Astrocyte (in vitro differentiated cells and primary cell): ENCODE measurements around the gene ABCA3. TPM values are rescaled to one million over a fixed set of nuclear protein-coding genes. Genes with fewer than 3 reads are reported as not detected.

ENCODE experiments used
- DNase-seq: peaks from one replicate; pipeline ENCODE4 v3.0.0-alpha.2; 2010; ENCODE audit warnings: low read depth
- FAIRE-seq: peaks from 2 replicates; lab custom pipeline; 2011; peaks lifted over from hg19 to GRCh38; lab: Jason Lieb, UNC
- H2AFZ ChIP-seq: 2 replicates; pipeline ENCODE4 v1.6.0; 2012; ENCODE audit warnings: low read depth, low read length, inconsistent platforms
- H3K27ac ChIP-seq: 2 replicates; pipeline ENCODE4 v1.5.1; 2011; ENCODE audit warnings: low read depth, low read length, inconsistent platforms
- H3K27me3 ChIP-seq: 2 replicates; pipeline ENCODE4 v1.6.0; 2011; ENCODE audit warnings: low read length, inconsistent platforms; ENCODE audit not compliant: insufficient read depth
- H3K36me3 ChIP-seq: 2 replicates; pipeline ENCODE4 v1.5.1; 2011; ENCODE audit warnings: low read length, inconsistent platforms; ENCODE audit not compliant: insufficient read depth
- H3K4me1 ChIP-seq: 2 replicates; pipeline ENCODE4 v1.5.1; 2011; ENCODE audit warnings: low read length, inconsistent platforms; ENCODE audit not compliant: insufficient read depth
- H3K4me2 ChIP-seq: 2 replicates; pipeline ENCODE4 v1.6.0; 2012; ENCODE audit warnings: low read length, inconsistent platforms
- H3K4me3 ChIP-seq: 2 replicates; pipeline ENCODE4 v1.5.1; 2011; ENCODE audit warnings: low read depth, mild to moderate bottlenecking, low read length, inconsistent platforms; ENCODE audit not compliant: insufficient read depth
- H3K79me2 ChIP-seq: 2 replicates; pipeline ENCODE4 v1.6.0; 2012; ENCODE audit warnings: mild to moderate bottlenecking, low read length, inconsistent platforms; ENCODE audit not compliant: insufficient read depth
- H3K9ac ChIP-seq: 2 replicates; pipeline ENCODE4 v1.6.0; 2012; ENCODE audit warnings: mild to moderate bottlenecking, low read length, inconsistent platforms
- H3K9me3 ChIP-seq: 2 replicates; pipeline ENCODE4 v1.5.1; 2012; ENCODE audit warnings: low read depth, mild to moderate bottlenecking, low read length, inconsistent platforms; ENCODE audit not compliant: insufficient read depth
- H4K20me1 ChIP-seq: 2 replicates; pipeline ENCODE4 v1.6.0; 2012; ENCODE audit warnings: low read length, inconsistent platforms; ENCODE audit not compliant: insufficient read depth
- H3K27ac Mint-ChIP-seq: one replicate; pipeline ENCODE4 v1.8.0; 2021; ENCODE audit warnings: mild to moderate bottlenecking, mixed read lengths; ENCODE audit not compliant: unreplicated experiment
- H3K27me3 Mint-ChIP-seq: one replicate; pipeline ENCODE4 v1.8.0; 2021; ENCODE audit warnings: low read depth, mixed read lengths; ENCODE audit not compliant: unreplicated experiment
- H3K36me3 Mint-ChIP-seq: one replicate; pipeline ENCODE4 v1.8.0; 2021; ENCODE audit warnings: low read depth, mixed read lengths; ENCODE audit not compliant: unreplicated experiment
- H3K4me1 Mint-ChIP-seq: one replicate; pipeline ENCODE4 v1.8.0; 2021; ENCODE audit warnings: low read depth, mixed read lengths; ENCODE audit not compliant: unreplicated experiment
- H3K4me3 Mint-ChIP-seq: one replicate; pipeline ENCODE4 v1.8.0; 2021; ENCODE audit warnings: mild to moderate bottlenecking, moderate library complexity, mixed read lengths; ENCODE audit not compliant: unreplicated experiment
- H3K9me3 Mint-ChIP-seq: one replicate; pipeline ENCODE4 v1.8.0; 2021; ENCODE audit warnings: mild to moderate bottlenecking, mixed read lengths; ENCODE audit not compliant: unreplicated experiment
- CTCF ChIP-seq: IDR thresholded peaks from 2 replicates; pipeline ENCODE4 v1.5.1; 2011; ENCODE audit warnings: low read depth, mild to moderate bottlenecking, inconsistent platforms, low read length, moderate library complexity; ENCODE audit not compliant: insufficient read depth
- EZH2 ChIP-seq: IDR thresholded peaks from 2 replicates; pipeline ENCODE4 v1.6.1; 2012; ENCODE audit warnings: mild to moderate bottlenecking, low read length, inconsistent platforms; ENCODE audit not compliant: insufficient read depth
- total RNA-seq: library from RNA; stranded (reverse); gene quantifications from 2 replicates; pipeline ENCODE4 v1.2.1, GENCODE V29; 2021

Gene ABCA3
- total RNA-seq, 1 donor from 2014 or later: 4.8 TPM

GRCh38 chr16:2288726-2289125, 51.8 kb downstream of the ABCA3 start:
- Mint-ChIP-seq H3K4me1 (no peaks in the 10 kb centered on the region), H3K36me3 (peaks cover 2% of the 10 kb centered on the region), H3K27me3 (peaks cover 10% of the 10 kb centered on the region), H3K4me3 (no peak overlapping the region), H3K9me3 (no peaks in the 10 kb centered on the region), H3K27ac (no peak overlapping the region)
- no peak overlapping the region for H3K4me2 ChIP-seq
- no peaks in the 10 kb centered on the region for H3K79me2 ChIP-seq
- H3K9ac ChIP-seq: no peak overlapping the region
- no peak for DNase-seq
- no peak overlapping the region for H3K27ac ChIP-seq
- no peaks in the 10 kb centered on the region for H4K20me1 ChIP-seq
- no peak for FAIRE-seq
- no peak overlapping the region for H2AFZ ChIP-seq
- TF ChIP-seq CTCF: no peak
- no peak for TF ChIP-seq EZH2
- H3K4me3 ChIP-seq: no peak overlapping the region
- H3K4me1 ChIP-seq: no peaks in the 10 kb centered on the region
- H3K9me3 ChIP-seq: no peaks in the 10 kb centered on the region
- no peaks in the 10 kb centered on the region for H3K36me3 ChIP-seq
- H3K27me3 ChIP-seq: no peaks in the 10 kb centered on the region

- Histone ChIP-seq H3K79me2 (no peaks in the 10 kb centered on the region), H3K27ac (no peak overlapping the region), H3K36me3 (no peaks in the 10 kb centered on the region), H3K4me3 (no peak overlapping the region), H4K20me1 (no peaks in the 10 kb centered on the region), H3K27me3 (no peaks in the 10 kb centered on the region), H3K9ac (no peak overlapping the region), H2AFZ (no peak overlapping the region), H3K4me1 (no peaks in the 10 kb centered on the region), H3K9me3 (no peaks in the 10 kb centered on the region), H3K4me2 (no peak overlapping the region)
- no peaks in the 10 kb centered on the region for H3K9me3 Mint-ChIP-seq
- TF ChIP-seq CTCF: no peak
- no peak for TF ChIP-seq EZH2
- H3K27me3 Mint-ChIP-seq: peaks cover 15% of the 10 kb centered on the region
- FAIRE-seq: no peak
- DNase-seq: no peak
- peaks cover 2% of the 10 kb centered on the region for H3K36me3 Mint-ChIP-seq
- H3K27ac Mint-ChIP-seq: no peak overlapping the region
- no peak overlapping the region for H3K4me3 Mint-ChIP-seq
- no peaks in the 10 kb centered on the region for H3K4me1 Mint-ChIP-seq
Measured at GRCh38 chr16:2287916-2288547, 52.5 kb downstream of the ABCA3 start.

GRCh38 chr16:2286550-2286949, 54.0 kb downstream of the ABCA3 start:
- H3K27me3 ChIP-seq: no peaks in the 10 kb centered on the region
- DNase-seq (no peak), FAIRE-seq (no peak)
- H4K20me1 ChIP-seq: no peaks in the 10 kb centered on the region
- H3K4me2 ChIP-seq: no peak overlapping the region
- no peaks in the 10 kb centered on the region for H3K4me1 ChIP-seq
- no peak overlapping the region for H3K27ac ChIP-seq
- Mint-ChIP-seq H3K27me3 (peaks cover 16% of the 10 kb centered on the region), H3K9me3 (no peaks in the 10 kb centered on the region), H3K4me1 (no peaks in the 10 kb centered on the region), H3K27ac (no peak overlapping the region), H3K36me3 (peaks cover 2% of the 10 kb centered on the region), H3K4me3 (no peak overlapping the region)
- no peak overlapping the region for H3K4me3 ChIP-seq
- no peak overlapping the region for H3K9ac ChIP-seq
- no peak overlapping the region for H2AFZ ChIP-seq
- no peaks in the 10 kb centered on the region for H3K9me3 ChIP-seq
- H3K79me2 ChIP-seq: no peaks in the 10 kb centered on the region
- H3K36me3 ChIP-seq: no peaks in the 10 kb centered on the region
- TF ChIP-seq CTCF (no peak), EZH2 (no peak)
